Testis (tissue), 3 donors: ENCODE results near the gene FAM131C. TPM values are rescaled to one million over a fixed set of nuclear protein-coding genes. Genes with fewer than 3 reads are reported as not detected.
A peak's percentile ranks its signal among the peaks of the same experiment; 100 is the strongest.

ENCODE experiments used
- DNase-seq: peaks from one replicate; pipeline ENCODE4 v3.0.0-alpha.2; 2019
- H3K27ac ChIP-seq, 2 donors: fragments of 200-600 bp; sonication (generic); one replicate each; pipeline ENCODE4 v1.5.1; 2019
- H3K27me3 ChIP-seq: fragments of 200-600 bp; sonication (generic); one replicate; pipeline ENCODE4 v1.5.1; 2019
- H3K36me3 ChIP-seq: fragments of 200-600 bp; sonication (generic); one replicate; pipeline ENCODE4 v1.5.1; 2017; ENCODE audit warnings: low read depth; ENCODE audit errors: missing control alignments
- H3K4me1 ChIP-seq: fragments of 200-600 bp; sonication (generic); one replicate; pipeline ENCODE4 v1.5.1; 2019
- H3K4me3 ChIP-seq, 2 donors: fragments of 200-600 bp; sonication (generic); one replicate each; pipeline ENCODE4 v1.5.1; 2017 to 2019
- H3K9me3 ChIP-seq: fragments of 200-600 bp; sonication (generic); one replicate; pipeline ENCODE4 v1.5.1; 2017
- CTCF ChIP-seq, 3 experiments: fragments of 450-650 bp in 2 of 3; fragments of 200-600 bp in 1 of 3; sonication (generic) in 1 of 3; IDR thresholded peaks; one replicate each; pipeline ENCODE4 v1.5.1; 2016 to 2019; ENCODE audit warnings: antibody characterized with exemption in 3 of 3, mild to moderate bottlenecking in 2 of 3, moderate library complexity in 1 of 3
- POLR2A ChIP-seq: fragments of 450-650 bp; IDR thresholded peaks from one replicate; pipeline ENCODE4 v1.6.1; 2017; ENCODE audit warnings: antibody characterized with exemption, mild to moderate bottlenecking, moderate library complexity
- WGBS, 2 donors: methylation state at CpG; one replicate each; pipeline ENCODE4 v1.1.5; 2018; 5-methylcytosine and 5-hydroxymethylcytosine counted together
- intact Hi-C: fragments of 100-400 bp; cut with DNase I; formaldehyde crosslinking; loops from one replicate; pipeline ENCODE4 v1.15.1; 2023; ENCODE audit warnings: low total_unique reads
- polyA plus RNA-seq: library from polyadenylated mRNA; stranded (reverse); fragments of 350-450 nt; fragmentation: Illumina TruSeq; extraction: RNeasy Lipid Tissue Mini Kit (QIAGEN cat#74804); gene quantifications from one replicate; pipeline ENCODE4 v1.2.3, GENCODE V29; 2014; ENCODE audit warnings: low read depth, low replicate concordance; ENCODE audit not compliant: insufficient read depth
- total RNA-seq, 2 donors: library from RNA; depleted of rRNA; stranded (reverse); fragments of >200 nt; gene quantifications; one replicate each; pipeline ENCODE4 v1.2.3, GENCODE V29; 2016

FAM131C gene
- total and polyA plus RNA-seq, 3 donors from 2014 or later, result 0.42 to 1.2 (median 0.87) TPM

GRCh38 chr1:16011936-16012589 is 61.4 kb downstream of the FAM131C start:
- Histone ChIP-seq H3K36me3 (no peaks in the 10 kb centered on the region), H3K9me3 (no peaks in the 10 kb centered on the region), H3K4me3 (peak overlapping the region in 1 of 2 donors; percentile 58), H3K27ac (peak overlapping the region; percentile 47 to 68), H3K27me3 (no peaks in the 10 kb centered on the region), H3K4me1 (peaks cover 49% of the 10 kb centered on the region)
- TF ChIP-seq POLR2A (no peak), CTCF (IDR thresholded peaks at IDR 0.05) (no peak)
- intact Hi-C loops, result no loop called here
- no peak for DNase-seq
- WGBS, 2 donors, result 84 to 88% methylated on average over 11 of the region's 11 CpGs

- H3K4me3 ChIP-seq, result no peak overlapping the region
- no peaks in the 10 kb centered on the region for H3K9me3 ChIP-seq
- no peak for DNase-seq
- no peak overlapping the region for H3K27ac ChIP-seq
- WGBS, 2 donors, result 80 to 95% methylated on average over 1 to 3 of the region's 3 CpGs
- H3K36me3 ChIP-seq, result no peaks in the 10 kb centered on the region
- TF ChIP-seq CTCF (IDR thresholded peaks at IDR 0.05), result no peak
- TF ChIP-seq POLR2A, result no peak
- intact Hi-C loops, result no loop called here
- peaks cover 37% of the 10 kb centered on the region for H3K4me1 ChIP-seq
- no peaks in the 10 kb centered on the region for H3K27me3 ChIP-seq
These were observed 62.6 kb downstream of the FAM131C start for GRCh38 chr1:16010837-16011236.

- Histone ChIP-seq H3K4me1 (peaks cover 26% of the 10 kb centered on the region), H3K27ac (no peak overlapping the region), H3K9me3 (no peaks in the 10 kb centered on the region), H3K27me3 (no peaks in the 10 kb centered on the region), H3K36me3 (no peaks in the 10 kb centered on the region), H3K4me3 (no peak overlapping the region)
- TF ChIP-seq POLR2A (no peak), CTCF (IDR thresholded peaks at IDR 0.05) (no peak)
- 89 to 95% methylated on average over 9 to 11 of the region's 11 CpGs for WGBS, 2 donors
- intact Hi-C loops, result no loop called here
- no peak for DNase-seq
These were observed 63.8 kb downstream of the FAM131C start for GRCh38 chr1:16009678-16010077.

- DNase-seq, result peak; percentile 91
- Histone ChIP-seq H3K36me3 (no peaks in the 10 kb centered on the region), H3K4me3 (no peak overlapping the region), H3K9me3 (no peaks in the 10 kb centered on the region), H3K27ac (no peak overlapping the region), H3K4me1 (peaks cover 20% of the 10 kb centered on the region), H3K27me3 (no peaks in the 10 kb centered on the region)
- WGBS, 2 donors, result 13 to 24% methylated on average over 3 to 4 of the region's 4 CpGs
- intact Hi-C loops, result no loop called here
- peak; percentile 94 to 97 (median 96) for TF ChIP-seq CTCF (IDR thresholded peaks at IDR 0.05)
- no peak for TF ChIP-seq POLR2A
These were observed 64.4 kb downstream of the FAM131C start for GRCh38 chr1:16009030-16009460.

Other genes with a start within 250 kb of the FAM131C start
- gene SPEN, start 225.9 kb downstream of the FAM131C start, total RNA-seq, result 10 to 100 TPM; 53.2 to 60.6 TPM
- gene SPEN, start 225.9 kb downstream of the FAM131C start, polyA plus RNA-seq, result 54.8 TPM
- gene ZBTB17, start 97.5 kb downstream of the FAM131C start, total RNA-seq, result 10 to 100 TPM; 60.2 to 65.8 TPM
- gene ZBTB17, start 97.5 kb downstream of the FAM131C start, polyA plus RNA-seq, result 53.6 TPM
- gene SRARP, start 69.4 kb downstream of the FAM131C start, total RNA-seq, result under 1 TPM in 1 of 2 donors, not detected in 1; 0.16 TPM
- not detected for gene SRARP, start 69.4 kb downstream of the FAM131C start, polyA plus RNA-seq
- gene HSPB7, start 55.6 kb downstream of the FAM131C start, total RNA-seq, result 10 to 100 TPM in 1 of 2 donors, 1 to 10 TPM in 1; 9.0 to 11.7 TPM
- 31.2 TPM for gene HSPB7, start 55.6 kb downstream of the FAM131C start, polyA plus RNA-seq
- 1 to 10 TPM; 6.5 to 6.9 TPM for gene CLCNKA, start 51.6 kb downstream of the FAM131C start, total RNA-seq
- 9.9 TPM for gene CLCNKA, start 51.6 kb downstream of the FAM131C start, polyA plus RNA-seq
- gene CLCNKB, start 29.9 kb downstream of the FAM131C start, total RNA-seq, result 1 to 10 TPM; 3.7 to 4.2 TPM
- 2.3 TPM for gene CLCNKB, start 29.9 kb downstream of the FAM131C start, polyA plus RNA-seq
- gene EPHA2, start 82.4 kb upstream of the FAM131C start, total RNA-seq, result 10 to 100 TPM in 1 of 2 donors, 1 to 10 TPM in 1; 5.7 to 14.1 TPM
- 5.1 TPM for gene EPHA2, start 82.4 kb upstream of the FAM131C start, polyA plus RNA-seq
- 10 to 100 TPM in 1 of 2 donors, 1 to 10 TPM in 1; 8.5 to 10.1 TPM for gene ARHGEF19, start 139.0 kb upstream of the FAM131C start, total RNA-seq
- 6.0 TPM for gene ARHGEF19, start 139.0 kb upstream of the FAM131C start, polyA plus RNA-seq
- 10 to 100 TPM; 11.1 to 11.8 TPM for gene CPLANE2, start 163.5 kb upstream of the FAM131C start, total RNA-seq
- gene CPLANE2, start 163.5 kb upstream of the FAM131C start, polyA plus RNA-seq, result 10.6 TPM